ENCODE data around the gene MCF2L2.

GRCh38 chr3:183468424-183468823 lies 40.0 kb upstream of the MCF2L2 start:
- TF ChIP-seq FOXM1 (IDR thresholded peaks at IDR 0.05; ENCODE audit: borderline replicate concordance), result no peak
- TF ChIP-seq CTBP1 (IDR thresholded peaks at IDR 0.05; ENCODE audit: borderline replicate concordance), result no peak
- no peak for TF ChIP-seq NFRKB (IDR thresholded peaks at IDR 0.05)
- TF ChIP-seq ELF4 (IDR thresholded peaks at IDR 0.05), result no peak
- no peak for TF ChIP-seq SUZ12 (IDR thresholded peaks at IDR 0.05)
- no peak for TF ChIP-seq TARDBP (IDR thresholded peaks at IDR 0.05)
- no peak for TF ChIP-seq FOXA1 (IDR thresholded peaks at IDR 0.05)
- TF ChIP-seq PKNOX1 (IDR thresholded peaks at IDR 0.05), result no peak
- TF ChIP-seq ZNF384 (IDR thresholded peaks at IDR 0.05), result no peak
- no peak for TF ChIP-seq ARNT (IDR thresholded peaks at IDR 0.05)
- TF ChIP-seq FOXK2 (IDR thresholded peaks at IDR 0.05), result no peak
- TF ChIP-seq L3MBTL2 (conservative IDR thresholded peaks at IDR 0.05), result no peak
- no peak for TF ChIP-seq BHLHE40 (IDR thresholded peaks at IDR 0.05; ENCODE audit: borderline replicate concordance)
- TF ChIP-seq SP1 (IDR thresholded peaks at IDR 0.05), result no peak

All from HEK293T (cell line).